ENCODE data around the gene RNF208. TPM values are rescaled to one million over a fixed set of nuclear protein-coding genes. Genes with fewer than 3 reads are reported as not detected.

RNF208 gene
- total RNA-seq, 2 donors from 2014 or later: 0.78 to 14.5 TPM

Other genes starting within 250 kb of the RNF208 start
- gene PTGDS, start 244.7 kb downstream of the RNF208 start, total RNA-seq: 10 to 100 TPM; 17.8 to 48.0 TPM
- gene LCNL1, start 239.2 kb downstream of the RNF208 start, total RNA-seq: not detected
- 10 to 100 TPM; 34.0 to 97.2 TPM for gene PAXX, start 229.8 kb downstream of the RNF208 start, total RNA-seq
- 1 to 10 TPM in 1 of 2 donors, not detected in 1; 2.0 TPM for gene CLIC3, start 225.7 kb downstream of the RNF208 start, total RNA-seq
- gene ABCA2, start 194.0 kb downstream of the RNF208 start, total RNA-seq: 10 to 100 TPM; 28.7 to 29.6 TPM
- gene FUT7, start 190.2 kb downstream of the RNF208 start, total RNA-seq: not detected
- gene NPDC1, start 176.1 kb downstream of the RNF208 start, total RNA-seq: 100 to 1,000 TPM in 1 of 2 donors, 10 to 100 TPM in 1; 72.1 to 105 TPM
- gene ENTPD2, start 168.2 kb downstream of the RNF208 start, total RNA-seq: 1 to 10 TPM; 1.3 to 1.6 TPM
- under 1 TPM; 0.66 to 0.78 TPM for gene SAPCD2, start 151.7 kb downstream of the RNF208 start, total RNA-seq
- 1 to 10 TPM; 7.8 to 8.2 TPM for gene UAP1L1, start 144.7 kb downstream of the RNF208 start, total RNA-seq
- 10 to 100 TPM; 32.6 to 34.2 TPM for gene MAN1B1, start 135.3 kb downstream of the RNF208 start, total RNA-seq
- gene DPP7, start 107.5 kb downstream of the RNF208 start, total RNA-seq: 100 to 1,000 TPM; 137 to 171 TPM
- gene GRIN1, start 83.1 kb downstream of the RNF208 start, total RNA-seq: not detected
- 1 to 10 TPM in 1 of 2 donors, not detected in 1; 1.3 TPM for gene LRRC26, start 52.2 kb downstream of the RNF208 start, total RNA-seq
- not detected for gene TMEM210, start 50.2 kb downstream of the RNF208 start, total RNA-seq
- gene ANAPC2, start 33.7 kb downstream of the RNF208 start, total RNA-seq: 10 to 100 TPM; 24.1 to 51.7 TPM
- 10 to 100 TPM; 62.3 to 79.1 TPM for gene SSNA1, start 33.6 kb downstream of the RNF208 start, total RNA-seq
- gene TPRN, start 21.5 kb downstream of the RNF208 start, total RNA-seq: 10 to 100 TPM; 90.0 to 91.3 TPM
- gene TMEM203, start 16.6 kb downstream of the RNF208 start, total RNA-seq: 10 to 100 TPM; 11.9 to 18.1 TPM
- gene NDOR1, start 16.5 kb downstream of the RNF208 start, total RNA-seq: 10 to 100 TPM; 17.1 to 22.7 TPM
- not detected for gene CYSRT1, start 2.9 kb upstream of the RNF208 start, total RNA-seq
- under 1 TPM in 1 of 2 donors, not detected in 1; 0.26 TPM for gene RNF224, start 5.3 kb upstream of the RNF208 start, total RNA-seq
- under 1 TPM in 1 of 2 donors, not detected in 1; 0.33 TPM for gene SLC34A3, start 8.7 kb upstream of the RNF208 start, total RNA-seq
- gene TUBB4B, start 19.0 kb upstream of the RNF208 start, total RNA-seq: 100 to 1,000 TPM in 1 of 2 donors, 10 to 100 TPM in 1; 79.1 to 171 TPM
- not detected for gene STPG3, start 29.0 kb upstream of the RNF208 start, total RNA-seq
- gene NELFB, start 33.1 kb upstream of the RNF208 start, total RNA-seq: 10 to 100 TPM; 31.3 to 34.2 TPM
- gene TOR4A, start 55.5 kb upstream of the RNF208 start, total RNA-seq: 10 to 100 TPM in 1 of 2 donors, 1 to 10 TPM in 1; 9.9 to 12.2 TPM
- 10 to 100 TPM; 18.4 to 24.4 TPM for gene NRARP, start 80.0 kb upstream of the RNF208 start, total RNA-seq
- 10 to 100 TPM; 23.3 to 34.9 TPM for gene EXD3, start 200.9 kb upstream of the RNF208 start, total RNA-seq
- gene NOXA1, start 201.2 kb upstream of the RNF208 start, total RNA-seq: 10 to 100 TPM in 1 of 2 donors, 1 to 10 TPM in 1; 7.3 to 12.9 TPM
- 1 to 10 TPM; 2.0 to 2.3 TPM for gene ENTPD8, start 219.1 kb upstream of the RNF208 start, total RNA-seq
- gene NSMF, start 237.1 kb upstream of the RNF208 start, total RNA-seq: 10 to 100 TPM; 65.4 to 65.9 TPM

Measured in body of pancreas (tissue), 2 donors.